CD1c-positive myeloid dendritic cell (primary cell): Measurements from ENCODE around the gene ABCG8.

Experiments used
- DNase-seq: peaks from one replicate; pipeline ENCODE4 v3.0.0-alpha.2; 2016; ENCODE audit errors: extremely low spot score

Gene ABCG8

GRCh38 chr2:43925431-43925830 is 86.7 kb downstream of the ABCG8 start:
- no peak for DNase-seq

- DNase-seq, result no peak
Measured at GRCh38 chr2:43927442-43927841, 88.7 kb downstream of the ABCG8 start.

DNA sequence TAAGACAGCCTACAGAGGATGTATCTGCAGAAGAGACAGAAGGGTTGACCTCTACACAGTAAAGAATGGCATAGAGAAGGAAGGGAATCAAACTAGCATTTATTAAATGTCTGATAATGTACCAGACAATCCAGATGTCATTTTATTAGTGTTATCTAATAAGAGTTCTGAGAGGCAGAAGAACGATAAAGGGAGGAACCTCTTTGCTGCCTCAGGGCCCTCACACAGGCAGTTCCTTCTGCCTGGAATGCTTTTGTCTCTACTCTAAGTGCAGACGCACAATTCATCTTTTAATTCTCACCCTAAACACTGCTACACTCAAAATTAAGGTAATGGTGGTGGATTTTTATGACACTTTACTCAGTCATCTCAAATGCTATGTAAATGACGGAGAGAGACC is 92.5 kb downstream of the ABCG8 start:
- no peak for DNase-seq
